Gastrocnemius medialis (tissue), 4 donors: ENCODE data around the gene NUBPL.

Experiments used
- POLR2A ChIP-seq, 2 donors: fragments of 450-650 bp; IDR thresholded peaks; one replicate each; pipeline ENCODE4 v1.6.1; 2017; ENCODE audit warnings: antibody characterized with exemption in 2 of 2, mild to moderate bottlenecking in 2 of 2, moderate library complexity in 2 of 2
- TF ChIP-seq, protein P1 (sequence below), 5 experiments: fragments of 450-650 bp in 3 of 5; fragments of 200-600 bp in 2 of 5; sonication (generic) in 2 of 5; IDR thresholded peaks in 4 of 5; conservative IDR thresholded peaks in 1 of 5; 1 replicate in 4 of 5; 2 replicates in 1 of 5; pipeline ENCODE4 v1.5.1; 2016 to 2019; ENCODE audit warnings: antibody characterized with exemption in 5 of 5, mild to moderate bottlenecking in 3 of 5, moderate library complexity in 3 of 5

DNA sequence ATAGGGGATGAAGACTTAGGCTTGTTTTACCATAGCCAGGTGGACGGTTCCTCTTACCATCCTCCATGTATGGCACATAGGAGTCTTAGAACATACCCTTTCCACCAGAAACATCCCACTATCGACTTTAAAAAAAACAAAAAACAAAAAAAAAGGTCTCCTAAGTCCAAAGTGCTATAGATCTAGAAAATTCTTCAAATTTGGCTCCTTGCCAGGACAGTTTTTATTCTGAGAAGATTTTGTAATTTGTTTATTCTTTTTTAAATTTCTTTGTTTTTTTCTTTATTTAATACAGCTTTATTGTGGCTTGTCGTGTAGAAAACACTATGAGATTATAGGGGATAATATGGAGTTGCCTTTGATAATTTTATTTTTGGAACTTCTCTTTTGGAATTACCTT, 197.7 kb downstream of the NUBPL start:
- TF ChIP-seq, protein P1, sequence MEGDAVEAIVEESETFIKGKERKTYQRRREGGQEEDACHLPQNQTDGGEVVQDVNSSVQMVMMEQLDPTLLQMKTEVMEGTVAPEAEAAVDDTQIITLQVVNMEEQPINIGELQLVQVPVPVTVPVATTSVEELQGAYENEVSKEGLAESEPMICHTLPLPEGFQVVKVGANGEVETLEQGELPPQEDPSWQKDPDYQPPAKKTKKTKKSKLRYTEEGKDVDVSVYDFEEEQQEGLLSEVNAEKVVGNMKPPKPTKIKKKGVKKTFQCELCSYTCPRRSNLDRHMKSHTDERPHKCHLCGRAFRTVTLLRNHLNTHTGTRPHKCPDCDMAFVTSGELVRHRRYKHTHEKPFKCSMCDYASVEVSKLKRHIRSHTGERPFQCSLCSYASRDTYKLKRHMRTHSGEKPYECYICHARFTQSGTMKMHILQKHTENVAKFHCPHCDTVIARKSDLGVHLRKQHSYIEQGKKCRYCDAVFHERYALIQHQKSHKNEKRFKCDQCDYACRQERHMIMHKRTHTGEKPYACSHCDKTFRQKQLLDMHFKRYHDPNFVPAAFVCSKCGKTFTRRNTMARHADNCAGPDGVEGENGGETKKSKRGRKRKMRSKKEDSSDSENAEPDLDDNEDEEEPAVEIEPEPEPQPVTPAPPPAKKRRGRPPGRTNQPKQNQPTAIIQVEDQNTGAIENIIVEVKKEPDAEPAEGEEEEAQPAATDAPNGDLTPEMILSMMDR (IDR thresholded peaks at IDR 0.05 in 4 of 5, conservative IDR thresholded peaks at IDR 0.05 in 1 of 5): no peak
- no peak for TF ChIP-seq POLR2A (IDR thresholded peaks at IDR 0.05)
